HEK293 (cell line): ENCODE results near the gene PAFAH1B2.
A peak's percentile ranks its signal among the peaks of the same experiment; 100 is the strongest.

Experiments
- CTCF ChIA-PET: fragments of 350-600 bp; formaldehyde crosslinking; extraction: SDS; loops from one replicate; lab custom pipeline; 2021; ENCODE audit warnings: antibody characterized with exemption; lab: Yijun Ruan, JAX
- POLR2A ChIA-PET: fragments of 300-600 bp; formaldehyde crosslinking; extraction: SDS; loops from one replicate; lab custom pipeline; 2020; ENCODE audit warnings: antibody characterized with exemption, inconsistent platforms; lab: Yijun Ruan, JAX
- H3K27ac ChIP-seq: fragments of 200-500 bp; sonication (Bioruptor generic); 2 replicates; pipeline ENCODE4 v1.5.1; 2014; ENCODE audit warnings: low read depth, low read length, control low read depth, inconsistent platforms; ENCODE audit errors: extremely low read depth
- H3K36me3 ChIP-seq, 2 experiments: fragments of 200-500 bp in 1 of 2; sonication (Bioruptor generic) in 1 of 2; 1 replicate in 1 of 2; 2 replicates in 1 of 2; pipeline ENCODE4 v1.5.1; 2014 to 2017; ENCODE audit warnings: inconsistent platforms in 2 of 2, low read length in 2 of 2; ENCODE audit not compliant: control insufficient read depth in 2 of 2, insufficient read depth in 1 of 2
- H3K4me1 ChIP-seq: fragments of 200-500 bp; sonication (Bioruptor generic); 2 replicates; pipeline ENCODE4 v1.5.1; 2014; ENCODE audit warnings: mild to moderate bottlenecking, low read length, inconsistent platforms; ENCODE audit not compliant: control insufficient read depth, insufficient read depth
- H3K4me3 ChIP-seq: 2 replicates; pipeline ENCODE4 v1.5.1; 2011; ENCODE audit warnings: low read depth, mild to moderate bottlenecking, control low read depth, low read length, moderate library complexity
- H3K9me3 ChIP-seq: fragments of 200-500 bp; sonication (Bioruptor generic); 2 replicates; pipeline ENCODE4 v1.5.1; 2014; ENCODE audit warnings: low read depth, low read length, inconsistent platforms; ENCODE audit not compliant: control insufficient read depth, insufficient read depth
- GLIS1 ChIP-seq: fragments of 450-650 bp; formaldehyde crosslinking; IDR thresholded peaks from 2 replicates; pipeline ENCODE4 v1.5.1; 2016; ENCODE audit warnings: missing biosample characterization, missing genetic modification characterization
- MEIS1 ChIP-seq: sonication (generic); formaldehyde crosslinking; IDR thresholded peaks from 2 replicates; pipeline ENCODE4 v1.8.1; 2022; ENCODE audit warnings: missing genetic modification reagents, mild to moderate bottlenecking, borderline replicate concordance
- PRDM6 ChIP-seq: fragments of 450-650 bp; formaldehyde crosslinking; IDR thresholded peaks from 2 replicates; pipeline ENCODE4 v1.5.1; 2017; ENCODE audit warnings: missing biosample characterization, missing genetic modification characterization
- SALL2 ChIP-seq: fragments of 450-650 bp; formaldehyde crosslinking; IDR thresholded peaks from 2 replicates; pipeline ENCODE4 v1.5.0; 2017; ENCODE audit warnings: missing biosample characterization, mild to moderate bottlenecking, missing genetic modification characterization, borderline replicate concordance
- WT1 ChIP-seq: fragments of 450-650 bp; formaldehyde crosslinking; IDR thresholded peaks from 2 replicates; pipeline ENCODE4 v1.5.1; 2016; ENCODE audit warnings: missing biosample characterization, missing genetic modification characterization
- ZFHX2 ChIP-seq: fragments of 450-650 bp; formaldehyde crosslinking; conservative IDR thresholded peaks from 2 replicates; pipeline ENCODE4 v1.5.1; 2016; ENCODE audit warnings: missing biosample characterization, missing genetic modification characterization
- ZFP41 ChIP-seq: fragments of 450-650 bp; formaldehyde crosslinking; IDR thresholded peaks from 2 replicates; pipeline ENCODE4 v1.5.1; 2016; ENCODE audit warnings: missing biosample characterization, missing genetic modification characterization, borderline replicate concordance
- ZNF133 ChIP-seq: fragments of 450-650 bp; formaldehyde crosslinking; IDR thresholded peaks from 2 replicates; pipeline ENCODE4 v1.5.1; 2016; ENCODE audit warnings: missing biosample characterization, missing genetic modification characterization
- ZNF18 ChIP-seq: fragments of 450-650 bp; formaldehyde crosslinking; IDR thresholded peaks from 2 replicates; pipeline ENCODE4 v1.5.1; 2016; ENCODE audit warnings: missing biosample characterization, missing genetic modification characterization
- ZNF423 ChIP-seq: fragments of 450-650 bp; formaldehyde crosslinking; IDR thresholded peaks from 2 replicates; pipeline ENCODE4 v1.5.1; 2016; ENCODE audit warnings: missing biosample characterization, missing genetic modification characterization
- ZNF518A ChIP-seq: fragments of 450-650 bp; formaldehyde crosslinking; conservative IDR thresholded peaks from 2 replicates; pipeline ENCODE4 v1.5.1; 2016; ENCODE audit warnings: low read depth, missing biosample characterization, missing genetic modification characterization
- ZNF544 ChIP-seq: fragments of 450-650 bp; formaldehyde crosslinking; IDR thresholded peaks from 2 replicates; pipeline ENCODE4 v1.5.0; 2017; ENCODE audit warnings: missing biosample characterization, missing genetic modification characterization
- ZNF621 ChIP-seq: fragments of 450-650 bp; formaldehyde crosslinking; IDR thresholded peaks from 2 replicates; pipeline ENCODE4 v1.5.1; 2017; ENCODE audit warnings: missing biosample characterization, missing genetic modification characterization
- ZNF654 ChIP-seq: fragments of 450-650 bp; formaldehyde crosslinking; IDR thresholded peaks from 2 replicates; pipeline ENCODE4 v1.5.1; 2016; ENCODE audit warnings: low read depth, missing biosample characterization, missing genetic modification characterization
- ZNF658 ChIP-seq: fragments of 450-650 bp; formaldehyde crosslinking; IDR thresholded peaks from 2 replicates; pipeline ENCODE4; 2016; ENCODE audit warnings: missing biosample characterization, missing genetic modification characterization
- ZNF664 ChIP-seq: fragments of 450-650 bp; formaldehyde crosslinking; IDR thresholded peaks from 2 replicates; pipeline ENCODE4 v1.5.1; 2016; ENCODE audit warnings: missing biosample characterization, missing genetic modification characterization
- ZNF670 ChIP-seq: fragments of 450-650 bp; formaldehyde crosslinking; IDR thresholded peaks from 2 replicates; pipeline ENCODE4 v1.5.1; 2016; ENCODE audit warnings: missing biosample characterization, missing genetic modification characterization, low read depth
- ZNF692 ChIP-seq: fragments of 450-650 bp; formaldehyde crosslinking; IDR thresholded peaks from 2 replicates; pipeline ENCODE4 v1.5.1; 2016; ENCODE audit warnings: missing biosample characterization, missing genetic modification characterization
- ZNF707 ChIP-seq: fragments of 450-650 bp; formaldehyde crosslinking; IDR thresholded peaks from 2 replicates; pipeline ENCODE4 v1.5.1; 2016; ENCODE audit warnings: missing biosample characterization, missing genetic modification characterization

The PAFAH1B2 gene

GRCh38 chr11:117179048-117179999 lies 35.2 kb downstream of the PAFAH1B2 start (continued):
- no peak for TF ChIP-seq ZNF133 (tag by site-specific recombination)
- peak; percentile 46; the same call in 1 of the 2 replicates for TF ChIP-seq ZNF423 (tag by site-specific recombination)
- no peak for TF ChIP-seq ZFHX2 (tag by site-specific recombination)
- no peak for TF ChIP-seq PRDM6 (tag by site-specific recombination)
- TF ChIP-seq ZNF654 (tag by site-specific recombination), result no peak

- Histone ChIP-seq H3K4me3 (no peak overlapping the region), H3K36me3 (peaks cover 0 to 25% of the 10 kb centered on the region in 2 experiments; a peak in 1 of 3 replicates), H3K27ac (no peak overlapping the region), H3K4me1 (no peaks in the 10 kb centered on the region), H3K9me3 (no peaks in the 10 kb centered on the region)
- TF ChIP-seq ZNF707 (no peak), ZNF621 (tag by site-specific recombination) (no peak), ZNF18 (tag by site-specific recombination) (no peak), ZNF670 (tag by site-specific recombination) (no peak), ZNF658 (tag by site-specific recombination) (no peak), GLIS1 (tag by site-specific recombination) (no peak), ZNF692 (tag by site-specific recombination) (no peak), ZFP41 (tag by site-specific recombination) (no peak), WT1 (tag by site-specific recombination) (no peak), MEIS1 (no peak), ZNF518A (tag by site-specific recombination) (no peak), ZNF544 (tag by site-specific recombination) (no peak), SALL2 (tag by site-specific recombination) (no peak), ZNF664 (tag by site-specific recombination) (no peak)
- CTCF ChIA-PET, result interaction anchor here (0.7 to 7.1 kb wide), 10 partner anchors 8 to 666 kb away, joined by 3 to 71 read pairs (median 8); partner anchors contain the start of genes PAFAH1B2, PCSK7 and TAGLN
- POLR2A ChIA-PET, result interaction anchor here (0.7 to 2.4 kb wide), 6 partner anchors 9 to 52 kb away, joined by 3 to 28 read pairs (median 4); partner anchors contain the start of genes PAFAH1B2 and PCSK7
These were observed 35.9 kb downstream of the PAFAH1B2 start for GRCh38 chr11:117180020-117180419.
